ENCODE measurements around the gene PRMT1.
"Not testable (repeated sequence)": the region's sequence is repeated elsewhere in the genome, so short reads cannot be mapped to it uniquely, and the experiment has no call there.

Gene PRMT1

GRCh38 chr19:49689133-49690078 is 12.3 kb downstream of the PRMT1 start, which contains the start of gene ADM5:
Gene ADM5, plus strand, starts transcription at chr19:49689594. Its CDS starts 244 bp downstream, at chr19:49689838.
- DNase-seq: no peak

- DNase-seq: no peak
Measured at GRCh38 chr19:49690079-49690655, 13.1 kb downstream of the PRMT1 start.

DNA sequence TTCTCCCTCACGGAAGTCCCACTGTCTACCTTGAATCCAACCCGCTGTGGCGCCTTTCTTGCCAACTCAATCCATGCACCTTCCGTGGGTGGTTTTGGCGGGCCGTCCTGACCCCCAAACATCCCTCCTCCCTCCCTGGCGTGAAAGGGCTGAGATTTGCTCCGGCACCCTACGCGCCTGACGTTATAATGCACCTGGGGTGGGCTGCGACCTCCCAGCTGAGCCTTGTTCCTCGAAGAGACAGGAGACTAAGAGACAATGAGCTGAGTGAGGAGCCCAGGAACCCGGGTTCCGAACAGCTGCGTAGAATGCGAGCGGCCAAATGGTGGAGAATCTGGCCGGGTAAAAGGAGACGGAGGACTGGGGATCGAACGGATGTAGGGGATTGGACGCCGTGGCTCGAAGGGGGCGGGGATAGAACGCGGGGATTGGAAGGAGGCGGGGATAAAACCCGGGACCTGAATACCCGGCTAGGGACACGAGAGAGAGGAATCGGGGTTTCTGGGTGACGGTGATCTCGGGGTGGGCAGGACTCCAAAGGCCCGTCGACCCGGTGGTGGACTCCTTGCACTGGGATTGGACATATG is 13.7 kb downstream of the PRMT1 start, which contains the start of gene CPT1C:
Gene CPT1C, plus strand, starts transcription at position 461 of the 587 bp plus-strand sequence. CDS start 1,137 bp downstream, outside the sequence.
- no peak for DNase-seq

GRCh38 chr19:49691243-49692146 is 14.4 kb downstream of the PRMT1 start:
- no peak for DNase-seq

DNA sequence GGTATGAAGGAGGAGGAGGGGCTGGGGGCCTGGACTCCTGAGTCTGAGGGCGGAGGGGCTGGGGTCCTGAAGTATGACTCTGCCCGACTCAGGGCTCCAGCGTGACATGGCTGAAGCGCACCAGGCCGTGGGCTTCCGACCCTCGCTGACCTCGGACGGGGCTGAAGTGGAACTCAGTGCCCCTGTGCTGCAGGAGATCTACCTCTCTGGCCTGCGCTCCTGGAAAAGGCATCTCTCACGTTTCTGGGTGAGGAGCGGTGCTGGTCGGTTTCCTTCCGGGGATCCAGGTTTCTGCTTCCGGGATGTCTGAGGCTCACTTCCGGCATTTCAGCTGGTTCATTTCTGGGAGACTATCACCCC is 15.1 kb downstream of the PRMT1 start:
- no peak for DNase-seq

DNA sequence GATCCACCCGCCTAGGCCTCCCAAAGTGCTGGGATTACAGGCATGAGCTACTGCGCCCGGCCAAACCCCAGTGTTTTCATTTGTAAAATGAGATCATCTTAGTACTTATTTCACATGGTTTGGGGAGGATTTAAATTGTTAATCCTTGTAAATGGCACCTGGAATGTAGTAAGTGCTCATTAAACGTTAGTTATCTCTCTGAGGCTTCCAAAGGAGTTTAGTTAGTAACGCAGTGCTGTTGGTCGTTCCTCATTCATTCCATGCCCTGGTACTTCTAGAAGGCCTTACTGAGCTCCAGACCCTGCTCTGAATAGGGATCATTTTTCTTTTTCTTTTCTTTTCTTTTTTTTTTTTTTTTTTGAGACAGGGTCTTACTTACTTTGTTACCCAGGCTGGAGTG is 19.0 kb downstream of the PRMT1 start:
- no peak for DNase-seq

GRCh38 chr19:49696865-49697264 is 19.8 kb downstream of the PRMT1 start:
- no peak for DNase-seq

DNA sequence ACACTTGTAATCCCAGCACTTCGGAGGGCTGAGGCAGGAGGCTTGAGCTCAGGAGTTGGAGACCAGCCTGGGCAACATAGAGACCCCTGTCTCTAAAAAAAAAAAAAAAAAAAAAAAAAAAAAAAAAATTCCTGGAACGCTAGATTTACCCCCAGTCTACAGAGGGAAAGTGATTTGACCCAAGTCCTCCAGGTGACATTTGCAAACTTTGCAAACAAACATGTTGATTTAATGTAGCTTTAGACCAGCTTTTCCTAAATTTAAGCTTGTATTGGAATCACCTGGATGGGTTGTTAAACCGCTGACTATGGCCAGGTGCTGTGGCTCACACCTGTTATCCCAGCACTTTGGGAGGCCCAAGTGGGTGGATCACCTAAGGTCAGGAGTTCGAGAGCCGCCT is 22.3 kb downstream of the PRMT1 start:
- no peak for DNase-seq

GRCh38 chr19:49700563-49700962 is 23.5 kb downstream of the PRMT1 start:
- no peak for DNase-seq

DNA sequence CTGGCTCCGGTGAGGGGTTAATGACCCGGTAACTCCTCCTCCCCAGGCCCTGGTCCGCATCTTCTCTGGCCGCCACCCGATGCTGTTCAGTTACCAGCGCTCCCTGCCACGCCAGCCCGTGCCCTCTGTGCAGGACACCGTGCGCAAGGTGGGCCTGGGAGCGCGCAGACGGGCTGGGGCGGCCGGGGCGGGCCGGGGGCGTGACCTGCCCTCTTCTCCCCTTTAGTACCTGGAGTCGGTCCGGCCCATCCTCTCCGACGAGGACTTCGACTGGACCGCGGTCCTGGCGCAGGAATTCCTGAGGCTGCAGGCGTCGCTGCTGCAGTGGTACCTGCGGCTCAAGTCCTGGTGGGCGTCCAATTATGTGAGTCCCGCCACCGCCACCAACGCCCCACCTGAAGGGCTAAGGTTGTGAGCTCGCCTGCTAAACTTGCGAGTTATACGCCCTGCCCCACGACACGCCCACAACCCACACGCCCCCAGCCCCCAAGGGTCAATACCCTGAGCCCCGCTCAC is 24.3 kb downstream of the PRMT1 start:
- no peak for DNase-seq

- DNase-seq: no peak
Measured at GRCh38 chr19:49704888-49705642, 28.0 kb downstream of the PRMT1 start.

- no peak for DNase-seq
Measured at GRCh38 chr19:49705919-49706318, 28.8 kb downstream of the PRMT1 start.

GRCh38 chr19:49710372-49710951 is 33.4 kb downstream of the PRMT1 start:
- no peak for DNase-seq

DNA sequence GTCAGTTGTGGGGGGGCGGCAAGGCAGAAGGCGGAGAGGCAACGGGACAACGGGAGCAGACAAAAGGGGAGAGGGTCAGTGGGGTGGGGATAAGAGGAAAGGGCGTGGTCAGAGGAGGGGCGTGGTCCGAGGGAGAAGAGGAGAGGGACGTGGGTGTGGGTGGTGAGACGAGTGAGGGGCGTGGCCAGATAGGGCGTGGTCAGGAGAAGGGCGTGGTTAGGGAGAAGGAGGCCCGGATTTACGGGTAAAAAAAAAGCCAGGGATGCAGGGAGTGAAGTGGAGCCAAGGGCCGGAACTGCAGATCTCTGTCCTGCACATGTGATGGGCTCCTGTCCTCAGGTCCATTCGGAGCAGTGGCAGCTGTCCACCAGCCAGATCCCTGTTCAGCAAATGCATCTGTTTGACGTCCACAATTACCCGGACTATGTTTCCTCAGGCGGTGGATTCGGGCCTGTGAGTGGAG is 35.4 kb downstream of the PRMT1 start:
- no peak for DNase-seq

DNA sequence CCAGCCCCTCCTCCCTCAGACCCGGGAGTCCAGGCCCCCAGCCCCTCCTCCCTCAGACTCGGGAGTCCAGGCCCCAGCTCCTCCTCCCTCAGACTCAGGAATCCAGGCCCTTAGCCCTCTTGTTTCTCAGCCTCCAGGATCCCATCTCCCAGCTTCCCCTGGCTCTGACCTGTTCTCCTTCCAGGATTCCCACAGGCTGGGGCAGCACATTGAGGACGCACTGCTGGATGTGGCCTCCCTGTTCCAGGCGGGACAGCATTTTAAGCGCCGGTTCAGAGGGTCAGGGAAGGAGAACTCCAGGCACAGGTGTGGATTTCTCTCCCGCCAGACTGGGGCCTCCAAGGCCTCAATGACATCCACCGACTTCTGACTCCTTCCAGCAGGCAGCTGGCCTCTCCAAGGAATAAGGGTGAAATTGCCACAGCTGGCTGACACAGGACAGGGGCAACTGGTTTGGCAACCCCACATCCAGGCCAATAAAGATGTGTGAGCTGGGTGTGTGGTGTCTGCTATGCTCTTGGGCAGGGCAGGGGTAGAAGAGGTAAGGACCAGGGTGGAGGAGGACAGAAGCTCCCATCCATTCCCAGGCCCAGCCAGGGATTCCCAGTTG is 36.3 kb downstream of the PRMT1 start:
- DNase-seq: no peak

DNA sequence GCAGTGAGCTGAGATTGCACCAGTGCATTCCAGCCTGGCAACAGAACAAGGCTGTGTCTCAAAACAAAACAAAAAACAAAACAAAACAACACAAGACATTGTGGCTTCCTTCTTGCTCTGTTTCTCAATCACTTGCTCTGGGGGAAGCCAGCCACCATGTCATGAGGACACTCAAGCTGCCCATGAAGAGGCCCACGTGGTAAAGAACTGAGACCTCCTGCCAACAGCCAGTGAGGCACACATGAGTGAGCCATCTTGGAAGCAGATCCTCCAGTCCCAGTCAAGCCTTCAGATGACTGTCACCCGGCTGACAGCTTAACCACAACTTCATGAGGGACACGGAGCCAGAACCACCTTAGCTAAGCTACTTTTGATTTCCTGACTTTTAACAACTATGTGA is 39.1 kb downstream of the PRMT1 start:
- DNase-seq: no peak

GRCh38 chr19:49718511-49718910 is 41.4 kb downstream of the PRMT1 start:
- DNase-seq: no peak

- DNase-seq: no peak
Measured at GRCh38 chr19:49718991-49719390, 41.9 kb downstream of the PRMT1 start.

- DNase-seq: not testable (repeated sequence)
Measured at GRCh38 chr19:49719420-49719819, 42.3 kb downstream of the PRMT1 start.

- DNase-seq: no peak
Measured at GRCh38 chr19:49727217-49728030, 50.4 kb downstream of the PRMT1 start.

Data from NK-92 treated with Interleukin-12 subunit alpha and Interleukin-12 subunit beta, amount 100 ng/mL, for 24 hours (cell line).